ENCODE results near the gene B4GALT2.

Gene B4GALT2

DNA sequence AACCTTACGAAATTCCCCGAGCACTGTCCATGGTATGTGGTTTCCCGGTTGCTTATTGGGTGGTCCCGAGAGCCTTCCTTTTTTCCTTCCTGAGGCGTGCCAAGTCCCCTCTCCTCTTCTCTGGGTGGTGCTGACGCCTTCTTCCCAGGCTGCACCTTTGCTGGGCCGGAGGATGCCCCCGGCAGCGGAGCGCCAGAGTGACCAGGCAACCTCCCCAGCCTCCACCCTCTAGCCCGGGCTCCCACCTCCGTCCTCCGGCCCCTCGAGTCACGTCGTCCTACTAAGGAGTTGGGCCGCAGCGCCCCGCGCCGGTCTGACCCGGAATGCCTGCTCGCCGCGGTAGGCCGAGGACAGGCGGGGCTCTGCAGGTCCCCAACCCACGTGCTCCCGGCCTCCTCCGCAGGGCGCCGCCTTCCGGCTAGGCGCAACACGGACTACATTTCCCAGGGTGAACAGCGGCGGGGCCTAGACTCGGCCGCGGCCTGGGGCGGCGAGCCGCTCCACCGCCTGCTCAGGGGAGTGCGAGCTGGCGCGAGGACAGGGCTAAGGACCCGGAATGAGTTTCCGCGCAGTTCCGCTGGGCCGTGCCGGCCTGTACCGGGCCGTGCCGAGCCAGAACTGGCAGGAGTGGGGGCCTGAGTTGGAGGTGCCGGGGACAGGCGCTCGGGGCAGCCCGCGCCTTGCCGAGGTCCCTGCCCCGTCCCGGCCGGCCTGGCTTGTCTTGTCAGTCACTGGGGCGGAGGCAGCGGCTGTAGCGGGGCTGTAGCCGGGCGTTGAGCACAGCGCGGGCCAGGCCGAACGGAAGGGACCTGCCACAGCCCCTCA is 32.6 kb upstream of the B4GALT2 start, which contains the start of gene IPO13:
IPO13 (plus strand) TSS at position 715 of the 825 bp plus-strand sequence. CDS start 651 bp downstream, outside the sequence.
- DNase-seq = peak; percentile 83 to 95 (median 92)

DNA sequence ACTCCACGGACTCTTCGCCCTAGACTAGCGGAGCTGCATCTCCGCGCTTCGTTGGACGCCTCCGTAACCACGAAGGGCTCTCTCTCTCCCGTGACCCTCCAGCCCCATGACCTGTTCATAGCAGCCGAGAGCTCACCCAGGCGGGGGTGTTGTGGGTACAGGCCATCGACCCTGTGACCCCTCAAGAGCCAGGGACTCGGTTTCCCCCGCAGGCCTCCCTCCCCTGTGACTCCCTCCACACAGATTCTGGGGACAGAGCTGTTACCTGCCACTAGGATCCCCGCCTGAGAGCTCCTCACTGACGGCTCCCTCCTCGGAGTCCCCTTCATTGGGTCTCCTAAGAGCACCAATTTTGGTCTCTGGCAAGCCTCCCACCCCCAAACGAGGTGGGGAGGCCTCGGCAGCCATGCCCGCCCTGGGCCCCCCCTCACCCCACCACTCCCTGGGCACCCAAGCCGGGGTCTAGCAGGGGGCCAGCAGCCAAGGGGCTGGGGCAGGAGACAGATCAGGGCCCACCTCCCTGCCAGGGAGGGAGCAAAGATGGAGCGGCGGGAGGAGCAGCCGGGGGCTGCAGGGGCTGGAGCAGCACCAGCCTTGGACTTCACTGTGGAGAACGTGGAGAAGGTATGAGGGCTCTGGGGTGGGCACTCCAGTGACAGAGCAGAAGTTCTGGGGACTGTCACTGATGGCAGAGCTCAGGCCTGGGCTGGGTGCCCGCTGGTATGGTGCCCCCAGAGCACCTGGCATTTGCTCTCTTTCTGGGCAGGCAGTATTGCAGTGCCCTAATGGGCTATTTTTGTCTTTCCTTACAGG is 31.7 kb upstream of the B4GALT2 start:
- peak in 1 of 6 experiments; percentile 42 for DNase-seq

GRCh38 chr1:43947874-43948437 is 31.1 kb upstream of the B4GALT2 start:
- DNase-seq = no peak

- no peak for DNase-seq
These were observed 29.3 kb upstream of the B4GALT2 start for GRCh38 chr1:43949678-43950077.

DNA sequence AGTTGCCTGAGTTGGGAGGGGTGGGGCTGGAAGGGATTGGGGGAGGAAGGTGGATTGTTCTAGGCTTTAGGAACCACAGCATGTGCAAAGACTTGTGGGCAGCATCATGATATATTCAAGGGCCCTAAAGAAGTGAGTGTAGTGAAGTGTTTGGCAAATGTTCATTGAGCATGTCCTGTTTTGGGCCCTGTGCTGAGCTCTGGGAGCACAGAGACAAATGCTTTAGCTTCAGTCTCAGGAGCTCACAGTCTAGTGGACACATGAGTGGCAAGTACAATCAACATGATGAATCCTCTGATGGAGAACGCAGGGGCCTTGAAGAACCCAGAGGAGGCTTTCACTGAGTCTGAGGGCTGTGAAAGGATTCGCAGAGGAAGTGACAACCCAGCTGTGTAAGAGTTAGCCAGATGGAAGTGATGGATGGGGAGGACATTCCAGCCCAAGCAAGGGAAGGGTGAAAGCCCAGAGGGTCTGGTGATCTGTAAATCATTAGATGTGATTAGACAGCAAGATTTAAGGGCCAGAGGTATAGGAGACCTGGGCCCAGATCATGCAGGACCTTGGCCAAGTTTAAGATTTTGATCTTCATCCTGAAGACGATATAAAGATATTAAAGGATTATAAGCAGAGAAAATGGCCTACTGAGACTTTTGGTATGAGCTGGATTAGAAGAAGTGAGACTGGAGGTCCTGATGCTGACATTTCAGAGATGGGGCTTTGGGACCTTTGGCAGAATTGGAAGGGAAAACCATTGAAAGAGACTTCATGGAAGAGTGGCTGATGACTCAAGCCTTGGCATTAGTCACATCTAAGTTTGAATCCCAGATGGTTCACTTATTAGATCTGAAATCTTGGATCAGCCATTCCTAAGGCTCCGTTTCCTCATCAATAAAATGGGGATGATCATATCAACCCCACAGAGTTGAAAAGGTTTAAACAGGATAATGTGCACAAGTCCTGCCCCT is 27.7 kb upstream of the B4GALT2 start:
- DNase-seq = no peak

DNA sequence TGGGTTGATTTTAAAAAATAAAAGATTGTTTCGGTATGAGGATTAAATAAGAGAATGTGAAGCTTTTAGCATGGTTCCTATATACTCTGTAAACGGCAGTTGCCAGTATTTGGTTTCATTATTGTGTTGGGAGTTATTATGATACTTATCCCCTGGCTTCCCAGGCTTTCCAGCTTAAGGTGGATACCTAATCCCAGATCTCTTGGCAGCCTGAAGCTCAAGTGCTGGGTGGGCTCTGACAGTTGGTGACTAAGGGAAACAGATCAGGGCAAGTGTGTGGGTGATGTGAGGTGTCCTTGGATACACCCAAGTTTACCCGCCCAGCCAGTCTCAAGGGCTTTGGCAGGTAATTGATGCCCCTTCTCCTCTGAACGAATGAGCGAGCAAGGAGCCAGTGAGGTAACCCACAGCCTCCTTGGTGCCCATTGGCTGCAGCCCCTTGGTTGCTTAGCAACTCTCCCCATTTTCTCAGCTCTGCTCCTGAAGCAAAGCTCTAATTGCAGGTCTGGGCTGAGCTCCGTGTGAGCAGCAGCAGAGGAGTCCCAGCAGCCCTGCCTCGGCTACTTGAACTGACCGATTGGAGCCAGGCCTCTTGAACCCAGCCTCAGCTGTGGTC is 26.2 kb upstream of the B4GALT2 start:
- no peak for DNase-seq

DNA sequence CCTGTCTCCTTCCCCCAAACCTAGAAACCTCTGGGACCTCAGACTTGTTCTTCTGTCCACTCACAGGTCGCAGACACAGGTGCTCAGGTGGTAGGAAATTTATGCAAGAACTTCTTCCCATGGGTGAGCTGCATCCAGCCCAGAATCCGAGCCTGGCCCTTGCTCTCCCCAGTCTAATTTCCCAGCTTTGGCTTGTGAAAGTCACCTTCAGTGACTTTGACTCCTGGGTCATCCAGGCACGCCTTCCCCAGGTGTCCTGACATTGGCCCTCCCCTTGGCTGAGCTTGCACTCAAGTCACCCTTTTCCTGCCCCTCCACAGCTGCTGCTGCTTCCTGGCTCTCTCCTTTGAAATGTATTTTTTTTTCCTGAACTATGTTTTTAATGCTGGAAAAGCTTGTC is 25.6 kb upstream of the B4GALT2 start:
- no peak for DNase-seq

- no peak for DNase-seq
These were observed 25.0 kb upstream of the B4GALT2 start for GRCh38 chr1:43954036-43954435.

GRCh38 chr1:43956234-43956633 is 22.8 kb upstream of the B4GALT2 start:
- DNase-seq = no peak

DNA sequence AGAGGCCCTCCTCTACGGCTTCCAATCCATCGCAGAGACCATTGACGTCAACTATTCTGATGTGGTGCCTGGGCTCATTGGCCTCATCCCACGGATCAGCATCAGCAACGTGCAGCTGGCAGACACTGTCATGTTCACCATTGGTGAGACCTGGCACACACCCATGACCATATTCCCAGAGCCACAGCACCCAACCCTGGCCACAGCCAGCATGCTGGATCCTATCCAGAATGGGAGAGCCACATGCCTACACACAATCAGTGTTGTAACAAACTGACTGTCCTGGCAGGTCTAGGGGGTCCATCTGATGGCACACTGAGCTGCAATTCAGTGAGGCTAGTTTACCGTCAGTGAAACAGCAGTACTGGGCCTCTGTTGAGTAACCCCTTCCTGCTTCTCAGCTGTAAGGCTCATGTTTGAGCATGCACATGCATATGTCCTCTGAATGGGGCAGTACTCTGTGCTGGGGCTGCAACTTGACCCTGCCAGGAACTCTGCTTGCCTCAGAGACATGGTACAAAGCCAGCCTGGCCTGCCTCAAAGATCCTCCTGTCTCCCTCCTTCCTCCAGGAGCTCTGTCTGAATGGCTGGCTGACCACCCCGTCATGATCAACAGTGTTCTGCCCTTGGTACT is 21.5 kb upstream of the B4GALT2 start:
- DNase-seq = no peak

GRCh38 chr1:43958351-43959255 is 20.4 kb upstream of the B4GALT2 start:
- no peak for DNase-seq

GRCh38 chr1:43960798-43961197 is 18.2 kb upstream of the B4GALT2 start:
- DNase-seq = no peak

DNA sequence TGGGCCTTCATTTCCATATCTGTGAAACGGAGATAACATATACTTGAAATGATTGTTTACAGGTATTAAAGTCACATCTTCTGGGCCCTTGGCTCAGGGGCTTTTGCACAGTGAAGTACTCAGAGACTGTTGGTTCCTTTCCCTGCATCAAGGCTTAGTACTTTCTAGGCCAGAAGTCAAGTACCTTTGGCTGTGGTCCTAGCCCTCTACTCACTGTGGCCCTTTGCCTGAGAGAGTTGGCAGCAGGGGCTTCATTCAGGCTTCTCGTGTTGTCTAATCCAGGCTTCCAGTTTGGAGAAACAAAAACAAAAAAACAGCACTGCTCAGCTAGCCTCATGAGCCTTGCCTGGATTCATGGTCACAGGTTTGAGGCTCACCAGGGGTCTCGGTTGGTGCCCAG is 17.3 kb upstream of the B4GALT2 start:
- no peak for DNase-seq

- no peak for DNase-seq
These were observed 16.7 kb upstream of the B4GALT2 start for GRCh38 chr1:43962324-43962723.

DNA sequence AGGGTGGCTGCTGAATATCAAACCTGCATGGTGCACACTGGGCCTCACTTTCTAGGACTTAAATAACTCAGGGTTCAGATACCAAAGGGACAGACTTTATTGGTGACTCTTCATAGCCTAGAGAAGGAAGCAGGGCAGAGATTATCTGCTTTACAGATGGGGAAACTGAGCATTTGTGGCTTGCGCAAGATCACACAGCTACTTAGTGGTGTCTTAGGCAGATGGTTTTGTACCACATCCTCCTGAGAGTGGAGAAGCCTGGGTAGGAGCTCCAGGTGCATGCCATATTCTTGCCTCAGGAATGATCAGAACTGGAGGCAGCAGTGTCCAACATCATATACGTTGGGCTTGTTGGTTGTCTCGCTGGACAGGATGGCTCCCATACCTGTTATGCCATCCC is 16.0 kb upstream of the B4GALT2 start:
- DNase-seq = no peak

DNA sequence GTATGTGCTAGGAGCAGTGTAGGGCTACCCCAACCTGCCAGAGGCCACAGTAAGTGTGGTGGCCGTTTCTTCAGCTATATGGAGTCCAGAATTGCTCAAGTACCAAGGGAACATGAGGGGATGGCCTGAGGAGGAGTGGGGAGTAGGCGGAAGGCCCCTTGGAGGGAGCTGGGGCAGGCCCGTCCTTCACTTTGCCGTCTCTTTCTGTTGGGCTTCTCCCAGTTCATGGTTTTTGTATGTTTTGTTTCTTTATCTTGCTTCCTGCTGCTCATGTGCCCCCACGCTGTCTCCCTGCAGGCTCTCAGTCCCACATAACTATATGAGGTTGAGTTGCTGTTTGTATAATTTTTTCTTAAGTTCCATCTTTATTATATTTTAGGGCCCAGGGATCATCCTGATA is 15.1 kb upstream of the B4GALT2 start:
- DNase-seq = no peak

GRCh38 chr1:43965316-43965715 is 13.7 kb upstream of the B4GALT2 start:
- DNase-seq = no peak

DNA sequence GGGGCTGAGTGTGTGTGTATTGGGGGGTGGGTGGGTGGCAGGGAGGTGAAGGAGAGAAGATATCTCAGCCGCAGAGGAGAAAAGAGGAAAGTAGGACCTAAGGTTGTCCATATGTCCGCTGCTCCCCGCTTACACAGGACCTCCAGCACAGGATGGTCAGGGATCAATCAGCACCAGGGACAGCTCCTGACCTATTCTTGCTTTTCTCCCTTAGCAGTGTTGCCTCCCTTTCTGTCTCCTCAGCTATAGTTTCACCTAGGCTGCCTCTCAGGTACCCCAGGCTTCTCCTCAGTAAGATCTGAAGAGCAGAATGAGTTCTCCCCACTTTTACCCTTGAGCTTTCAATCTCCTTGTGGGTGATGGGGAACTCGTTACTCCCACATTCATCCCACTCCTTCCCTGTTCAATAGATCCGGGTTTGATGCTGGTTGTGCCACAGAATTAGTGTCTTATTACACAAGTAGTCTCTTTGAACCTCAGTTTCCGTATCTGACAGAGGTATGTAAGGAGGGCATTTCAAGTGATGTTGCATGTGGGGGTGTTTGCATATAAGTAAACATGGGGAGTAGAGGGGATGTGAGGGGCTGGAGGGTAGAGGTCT is 10.6 kb upstream of the B4GALT2 start:
- DNase-seq = peak in 2 of 6 experiments; percentile 16 to 23

- DNase-seq = no peak
These were observed 9.6 kb upstream of the B4GALT2 start for GRCh38 chr1:43969416-43969745.

Data from stimulated activated naive CD4-positive, alpha-beta T cell (primary cell).